DMS79 (cell line): ENCODE data around the gene ANKRD13A.
"Not testable (repeated sequence)": the region's sequence is repeated elsewhere in the genome, so short reads cannot be mapped to it uniquely, and the experiment has no call there.

Experiments used
- DNase-seq: peaks from one replicate; lab custom pipeline; 2025; lab: John Stamatoyannopoulos, UW

The ANKRD13A gene

GRCh38 chr12:110007881-110008280, 8.7 kb downstream of the ANKRD13A start:
- DNase-seq = no peak

- DNase-seq = not testable (repeated sequence)
These were observed 9.6 kb downstream of the ANKRD13A start for GRCh38 chr12:110008681-110009398.

GRCh38 chr12:110010853-110011723, 11.9 kb downstream of the ANKRD13A start:
- peak; percentile 91 for DNase-seq

GRCh38 chr12:110012137-110012536, 12.9 kb downstream of the ANKRD13A start:
- no peak for DNase-seq

GRCh38 chr12:110012659-110013058, 13.4 kb downstream of the ANKRD13A start:
- no peak for DNase-seq

- DNase-seq = no peak
These were observed 15.9 kb downstream of the ANKRD13A start for GRCh38 chr12:110015132-110015531.

GRCh38 chr12:110020956-110021355, 21.7 kb downstream of the ANKRD13A start:
- no peak for DNase-seq

- no peak for DNase-seq
These were observed 24.1 kb downstream of the ANKRD13A start for GRCh38 chr12:110023059-110023980.

- DNase-seq = no peak
These were observed 24.8 kb downstream of the ANKRD13A start for GRCh38 chr12:110024051-110024450.

- no peak for DNase-seq
These were observed 29.1 kb downstream of the ANKRD13A start for GRCh38 chr12:110028323-110028722.

- DNase-seq = no peak
These were observed 30.1 kb downstream of the ANKRD13A start for GRCh38 chr12:110029290-110029815.

- no peak for DNase-seq
These were observed 34.7 kb downstream of the ANKRD13A start for GRCh38 chr12:110033888-110034287.

- DNase-seq = no peak
These were observed 36.4 kb downstream of the ANKRD13A start for GRCh38 chr12:110035534-110036104.

GRCh38 chr12:110037315-110037714, 38.1 kb downstream of the ANKRD13A start:
- no peak for DNase-seq

GRCh38 chr12:110038741-110039084, 39.5 kb downstream of the ANKRD13A start:
- no peak for DNase-seq

GRCh38 chr12:110039085-110039807, 40.0 kb downstream of the ANKRD13A start:
- DNase-seq = no peak

- DNase-seq = no peak
These were observed 43.0 kb downstream of the ANKRD13A start for GRCh38 chr12:110042264-110042663.

- DNase-seq = no peak
These were observed 47.4 kb downstream of the ANKRD13A start for GRCh38 chr12:110046451-110047187.

GRCh38 chr12:110047297-110047940, 48.2 kb downstream of the ANKRD13A start:
- DNase-seq = no peak
